ENCODE data around the gene VKORC1. TPM values are rescaled to one million over a fixed set of nuclear protein-coding genes. Genes with fewer than 3 reads are reported as not detected.
A peak's percentile ranks its signal among the peaks of the same experiment; 100 is the strongest.

VKORC1 gene
- total RNA-seq, result 10 to 100 TPM; 20.1 to 35.9 (median 32.9) TPM

DNA sequence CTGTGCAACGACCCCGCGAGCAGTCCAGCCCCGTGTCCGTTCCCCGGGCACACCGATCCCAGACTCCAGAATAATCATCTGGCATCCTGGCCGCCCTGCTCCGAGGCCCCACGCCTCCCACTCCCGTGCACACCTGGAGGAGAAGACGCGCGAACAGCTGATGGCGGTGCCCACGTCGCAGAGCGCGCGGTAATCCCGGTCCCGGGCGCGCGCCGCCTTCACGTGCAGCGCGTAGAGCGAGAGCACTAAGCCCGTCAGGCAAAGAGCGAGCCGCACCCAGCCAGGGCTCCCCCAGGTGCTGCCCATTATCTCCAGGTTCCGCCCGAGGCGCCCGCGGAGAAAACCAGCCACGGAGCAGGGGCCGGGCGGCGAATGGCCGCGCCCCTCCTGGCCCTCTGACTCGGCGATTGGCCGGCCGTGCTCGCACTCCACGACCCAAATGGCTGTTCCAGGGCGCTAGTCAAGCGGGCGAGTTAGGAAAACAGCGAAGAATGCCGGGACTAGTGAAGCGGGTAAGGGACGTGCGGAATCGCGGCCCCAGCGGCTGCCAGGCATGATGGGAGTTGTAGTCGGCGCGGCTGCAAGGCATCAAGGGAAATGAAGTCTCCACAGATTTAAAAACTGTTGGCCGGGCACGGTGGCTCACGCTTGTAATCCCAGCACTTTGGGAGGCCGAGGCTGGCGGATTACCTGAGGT is at the start of gene VKORC1:
Gene VKORC1 (minus strand): TSS at position 374 of the 697 bp plus-strand sequence. CDS start 68 bp downstream, at position 306.
- intact Hi-C loops (cut with DNase I; ENCODE audit: low total_unique reads) (loop anchor here (1.0 to 2.0 kb wide), 3 partner anchors 20 to 110 kb away; partner anchors contain the start of genes HSD3B7, ZNF646 and ZNF668), in situ Hi-C loops (cut with MboI; ENCODE audit: low sequenced_read_pairs in 4 of 4) (loop anchor here in 2 of 4 donors (10.0 to 25.0 kb wide), 2 partner anchors 60 to 107 kb away; partner anchors contain the start of genes HSD3B7 (in 1 of the 2) and PRSS36 (in 1 of the 2))
- peaks cover 8 to 13% of the 10 kb centered on the region in 2 donors for H3K4me1 ChIP-seq

DNA sequence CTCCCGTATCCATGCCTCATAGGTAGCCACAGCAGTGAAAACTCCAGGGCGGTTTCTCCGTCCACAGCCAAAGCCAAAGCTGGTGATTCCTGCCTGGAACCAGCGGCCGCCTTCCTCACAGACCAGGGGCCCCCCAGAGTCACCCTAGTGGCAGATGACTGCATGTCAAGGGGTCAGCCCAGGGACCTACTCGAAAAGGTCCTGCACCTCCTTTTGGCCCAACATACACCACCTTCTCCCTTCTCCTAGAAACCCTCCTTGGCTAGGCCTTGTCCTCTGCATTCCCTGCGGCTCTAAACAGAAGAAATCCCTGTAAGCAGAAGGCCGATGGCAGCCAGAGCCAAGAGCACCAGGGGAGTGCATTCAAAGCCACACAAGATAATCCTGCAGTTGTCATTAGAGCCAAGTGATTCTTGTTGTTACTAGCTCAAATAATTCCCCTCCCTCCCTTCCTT is 49.1 kb upstream of the VKORC1 start:
- no peak for ATAC-seq
- no peaks in the 10 kb centered on the region for H3K27me3 ChIP-seq
- DNase-seq, result no peak
- no peak overlapping the region for H3K27ac ChIP-seq
- H3K4me1 ChIP-seq, result peaks cover 12 to 13% of the 10 kb centered on the region in 2 donors
- intact Hi-C loops (cut with DNase I; ENCODE audit: low total_unique reads) (loop anchor here (2.0 kb wide), 2 partner anchors 39 to 315 kb away; partner anchors contain the start of gene ARMC5), in situ Hi-C loops (cut with MboI; ENCODE audit: low sequenced_read_pairs in 4 of 4) (no loop called here)
- no peaks in the 10 kb centered on the region for H3K9me3 ChIP-seq
- no peak overlapping the region for H3K4me3 ChIP-seq
- H3K36me3 ChIP-seq, result no peaks in the 10 kb centered on the region
- TF ChIP-seq, protein P1, sequence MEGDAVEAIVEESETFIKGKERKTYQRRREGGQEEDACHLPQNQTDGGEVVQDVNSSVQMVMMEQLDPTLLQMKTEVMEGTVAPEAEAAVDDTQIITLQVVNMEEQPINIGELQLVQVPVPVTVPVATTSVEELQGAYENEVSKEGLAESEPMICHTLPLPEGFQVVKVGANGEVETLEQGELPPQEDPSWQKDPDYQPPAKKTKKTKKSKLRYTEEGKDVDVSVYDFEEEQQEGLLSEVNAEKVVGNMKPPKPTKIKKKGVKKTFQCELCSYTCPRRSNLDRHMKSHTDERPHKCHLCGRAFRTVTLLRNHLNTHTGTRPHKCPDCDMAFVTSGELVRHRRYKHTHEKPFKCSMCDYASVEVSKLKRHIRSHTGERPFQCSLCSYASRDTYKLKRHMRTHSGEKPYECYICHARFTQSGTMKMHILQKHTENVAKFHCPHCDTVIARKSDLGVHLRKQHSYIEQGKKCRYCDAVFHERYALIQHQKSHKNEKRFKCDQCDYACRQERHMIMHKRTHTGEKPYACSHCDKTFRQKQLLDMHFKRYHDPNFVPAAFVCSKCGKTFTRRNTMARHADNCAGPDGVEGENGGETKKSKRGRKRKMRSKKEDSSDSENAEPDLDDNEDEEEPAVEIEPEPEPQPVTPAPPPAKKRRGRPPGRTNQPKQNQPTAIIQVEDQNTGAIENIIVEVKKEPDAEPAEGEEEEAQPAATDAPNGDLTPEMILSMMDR (IDR thresholded peaks at IDR 0.05 in 4 of 5, conservative IDR thresholded peaks at IDR 0.05 in 1 of 5), result no peak
- TF ChIP-seq POLR2A (IDR thresholded peaks at IDR 0.05), result no peak

More for the DNA sequence above, at the start of gene VKORC1:
- ATAC-seq (peak; percentile 94 to 98), DNase-seq (peak; percentile 95 to 96)
- peak within 1 kb of the TSS; percentile 74 to 86 (median 77) for H3K4me3 ChIP-seq
- TF ChIP-seq, protein P1 (IDR thresholded peaks at IDR 0.05 in 4 of 5, conservative IDR thresholded peaks at IDR 0.05 in 1 of 5), result peak in 3 of 5 experiments; percentile 10 to 12 (median 11)
- peak; percentile 76 to 79 for TF ChIP-seq POLR2A (IDR thresholded peaks at IDR 0.05)
- H3K27ac ChIP-seq, result peak within 1 kb of the TSS; percentile 88 to 94 (median 94)
- H3K27me3 ChIP-seq, result no peaks in the 10 kb centered on the region
- no peaks in the 10 kb centered on the region for H3K9me3 ChIP-seq
- peaks cover 0 to 10% of the 10 kb centered on the region in 2 donors for H3K36me3 ChIP-seq

DNA sequence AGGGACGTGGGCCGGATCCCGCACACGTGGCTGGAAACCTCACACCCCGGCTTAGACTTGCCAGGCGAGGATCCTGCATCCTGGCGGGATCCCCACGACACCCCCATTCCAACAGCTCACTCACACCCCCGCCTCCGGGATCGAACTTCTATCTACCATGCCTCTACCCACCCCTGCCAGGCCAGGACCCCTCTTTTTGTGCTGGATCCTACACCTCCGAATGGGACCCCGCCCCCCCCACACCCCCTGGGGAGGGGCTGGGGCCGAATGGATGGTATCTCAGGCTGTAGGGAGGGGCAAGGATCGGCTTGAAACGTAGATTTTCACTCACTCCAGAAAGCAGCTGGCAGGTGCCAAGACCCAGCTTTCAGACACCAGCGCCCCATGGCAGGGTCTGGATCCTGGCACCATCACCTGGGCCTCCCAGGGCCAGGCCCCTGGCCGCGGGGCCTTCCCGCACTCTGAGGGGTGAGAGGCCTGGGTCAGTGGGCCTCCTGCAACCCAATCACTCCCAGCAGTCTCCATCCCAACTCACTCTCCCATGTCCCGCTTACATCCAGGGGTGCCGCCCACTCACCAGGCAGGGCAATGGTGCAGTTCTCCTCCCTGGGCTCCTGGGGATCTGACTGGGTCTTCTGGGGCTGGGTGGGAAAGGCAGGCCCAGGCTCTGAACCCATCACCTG is 48.6 kb upstream of the VKORC1 start:
- intact Hi-C loops (cut with DNase I; ENCODE audit: low total_unique reads) (loop anchor here (2.0 kb wide), 2 partner anchors 38 to 316 kb away; partner anchors contain the start of gene ARMC5), in situ Hi-C loops (cut with MboI; ENCODE audit: low sequenced_read_pairs in 4 of 4) (no loop called here)
- H3K27ac ChIP-seq, result peak overlapping the region; percentile 63 to 88 (median 82)
- ATAC-seq (no peak), DNase-seq (peak in 1 of 2 donors; percentile 32)
- H3K36me3 ChIP-seq, result no peaks in the 10 kb centered on the region
- no peaks in the 10 kb centered on the region for H3K27me3 ChIP-seq
- H3K4me1 ChIP-seq, result peaks cover 18 to 19% of the 10 kb centered on the region in 2 donors
- TF ChIP-seq, protein P1 (IDR thresholded peaks at IDR 0.05 in 4 of 5, conservative IDR thresholded peaks at IDR 0.05 in 1 of 5), result no peak
- TF ChIP-seq POLR2A (IDR thresholded peaks at IDR 0.05), result no peak
- H3K4me3 ChIP-seq, result peak overlapping the region; percentile 42 to 75 (median 58)
- no peaks in the 10 kb centered on the region for H3K9me3 ChIP-seq

DNA sequence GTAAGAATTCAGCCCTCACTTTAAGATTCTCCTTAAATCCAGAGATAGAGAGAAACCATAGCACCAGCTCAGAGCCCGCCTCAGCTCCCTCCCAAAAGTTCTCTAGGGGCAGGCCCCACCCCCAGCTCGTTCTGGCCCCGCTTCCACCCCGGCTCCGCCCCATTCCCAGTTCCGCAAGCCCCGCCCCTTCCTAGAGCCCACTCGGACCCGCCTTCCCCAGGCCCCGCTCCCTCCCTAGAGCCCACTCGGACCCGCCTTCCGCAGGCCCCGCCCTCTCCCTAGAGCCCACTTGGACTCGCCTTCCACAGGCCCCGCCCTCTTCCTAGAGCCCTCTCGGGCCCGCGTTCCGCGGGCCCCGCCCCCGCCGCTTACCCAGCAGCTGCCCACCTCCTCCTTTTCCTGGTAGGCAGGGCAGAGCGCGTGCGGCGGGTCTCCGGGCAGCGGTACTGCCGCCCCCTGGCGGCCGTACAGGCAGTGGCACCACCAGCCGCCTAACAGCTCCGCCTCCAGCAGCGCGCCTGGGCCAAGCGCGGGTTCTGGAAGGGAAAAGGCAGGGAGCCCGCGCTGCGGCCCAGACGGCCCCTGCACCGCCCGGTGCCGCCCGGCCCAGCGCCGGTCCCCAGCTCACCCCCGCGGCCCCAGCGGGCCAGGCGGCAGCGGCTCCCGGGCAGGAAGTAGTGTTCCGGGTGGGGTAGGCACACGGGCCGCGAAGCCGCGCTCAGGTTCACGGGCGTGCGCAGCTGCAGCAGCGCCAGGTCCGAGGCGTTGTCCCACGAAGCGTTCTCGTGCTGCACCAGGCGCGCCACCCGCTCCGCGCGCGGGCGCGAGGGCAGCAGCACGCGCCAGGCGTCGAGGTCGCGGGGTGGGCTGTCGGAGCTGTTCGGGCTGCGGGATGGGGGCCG is 47.8 kb upstream of the VKORC1 start:
- no peaks in the 10 kb centered on the region for H3K27me3 ChIP-seq
- TF ChIP-seq POLR2A (IDR thresholded peaks at IDR 0.05), result peak; percentile 28 to 46
- TF ChIP-seq, protein P1 (IDR thresholded peaks at IDR 0.05 in 4 of 5, conservative IDR thresholded peaks at IDR 0.05 in 1 of 5), result peak; percentile 98 to 100 (median 99)
- intact Hi-C loops (cut with DNase I; ENCODE audit: low total_unique reads) (loop anchor here (1.0 to 2.0 kb wide), 8 partner anchors 24 to 316 kb away; partner anchors contain the start of genes ARMC5, STX4, VKORC1 and ZNF646), in situ Hi-C loops (cut with MboI; ENCODE audit: low sequenced_read_pairs in 4 of 4) (no loop called here)
- no peaks in the 10 kb centered on the region for H3K36me3 ChIP-seq
- no peaks in the 10 kb centered on the region for H3K9me3 ChIP-seq
- H3K4me3 ChIP-seq, result peak overlapping the region; percentile 42 to 75 (median 58)
- H3K27ac ChIP-seq, result peak overlapping the region; percentile 79 to 88 (median 82)
- DNase-seq, result peak; percentile 97 to 99
- peak; percentile 78 to 83 for ATAC-seq
- H3K4me1 ChIP-seq, result peaks cover 19 to 22% of the 10 kb centered on the region in 2 donors
